Ascending aorta (tissue), 2 donors: Measurements from ENCODE around the gene RXRG. TPM values are rescaled to one million over a fixed set of nuclear protein-coding genes. Genes with fewer than 3 reads are reported as not detected.

Experiments
- DNase-seq, 2 donors: peaks; one replicate each; pipeline ENCODE4 v3.0.0-alpha.2; 2019; ENCODE audit warnings: low spot score in 2 of 2
- H3K27ac ChIP-seq, 2 donors: fragments of 200-600 bp; sonication (generic); one replicate each; pipeline ENCODE4 v1.5.1; 2016 to 2017; ENCODE audit warnings: mild to moderate bottlenecking in 1 of 2
- H3K27me3 ChIP-seq: fragments of 200-600 bp; sonication (generic); one replicate; pipeline ENCODE4 v1.5.1; 2017
- H3K36me3 ChIP-seq, 2 donors: fragments of 200-600 bp; sonication (generic); one replicate each; pipeline ENCODE4 v1.5.1; 2016
- H3K4me1 ChIP-seq, 2 donors: fragments of 200-600 bp; sonication (generic); one replicate each; pipeline ENCODE4 v1.5.1; 2016 to 2017; ENCODE audit warnings: mild to moderate bottlenecking in 1 of 2
- H3K4me3 ChIP-seq, 2 donors: fragments of 200-600 bp; sonication (generic); one replicate each; pipeline ENCODE4 v1.5.1; 2016 to 2017; ENCODE audit warnings: mild to moderate bottlenecking in 1 of 2
- H3K9me3 ChIP-seq, 2 donors: fragments of 200-600 bp; sonication (generic); one replicate each; pipeline ENCODE4 v1.5.1; 2016
- CTCF ChIP-seq, 3 experiments: fragments of 200-600 bp in 2 of 3; fragments of 450-650 bp in 1 of 3; sonication (generic) in 2 of 3; IDR thresholded peaks; one replicate each; pipeline ENCODE4 v1.5.1; 2016 to 2019; ENCODE audit warnings: antibody characterized with exemption in 3 of 3, mild to moderate bottlenecking in 1 of 3, moderate library complexity in 1 of 3
- intact Hi-C: fragments of 100-400 bp; cut with DNase I; formaldehyde crosslinking; loops from one replicate; pipeline ENCODE4 v1.15.1; 2023
- total RNA-seq: library from RNA; depleted of rRNA; stranded (reverse); fragments of >200 nt; gene quantifications from one replicate; pipeline ENCODE4 v1.1.0, GENCODE V29; 2016

RXRG gene
- total RNA-seq, 1 donor from 2014 or later, result not detected

GRCh38 chr1:165403835-165404482, 41.0 kb downstream of the RXRG start:
- peak in 1 of 3 experiments; percentile 41 for TF ChIP-seq CTCF (IDR thresholded peaks at IDR 0.05)
- Histone ChIP-seq H3K27ac (no peak overlapping the region), H3K36me3 (no peaks in the 10 kb centered on the region), H3K4me3 (no peak overlapping the region), H3K9me3 (no peaks in the 10 kb centered on the region), H3K4me1 (no peaks in the 10 kb centered on the region), H3K27me3 (no peaks in the 10 kb centered on the region)
- intact Hi-C loops, result no loop called here
- DNase-seq, result peak in 1 of 2 donors; percentile 42

DNA sequence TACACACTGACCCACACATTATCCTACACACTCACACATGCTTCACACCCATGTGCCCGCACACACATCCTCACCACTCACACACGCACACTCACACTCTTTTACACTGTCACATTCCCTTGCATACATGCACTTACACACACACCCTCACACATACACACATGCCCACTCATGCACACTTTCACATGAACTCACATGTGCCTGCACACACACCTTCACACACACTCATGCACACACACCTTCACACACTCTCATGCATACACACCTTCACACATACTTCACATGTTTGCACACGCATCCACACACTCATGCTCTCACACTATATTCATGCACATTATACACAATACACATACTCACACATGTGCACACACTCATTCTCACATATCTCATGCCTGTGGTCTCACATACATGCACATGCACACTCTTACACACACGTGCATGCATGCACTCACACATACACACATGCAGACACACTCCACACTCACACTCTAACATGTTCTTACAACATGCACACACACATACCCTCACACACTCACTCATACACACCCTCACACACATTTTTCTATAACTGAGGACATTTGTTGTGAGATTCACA, 42.3 kb downstream of the RXRG start:
- H3K36me3 ChIP-seq, result no peaks in the 10 kb centered on the region
- H3K4me3 ChIP-seq, result no peak overlapping the region
- intact Hi-C loops, result no loop called here
- no peak for TF ChIP-seq CTCF (IDR thresholded peaks at IDR 0.05)
- peak in 1 of 2 donors; percentile 12 for DNase-seq
- no peaks in the 10 kb centered on the region for H3K27me3 ChIP-seq
- H3K27ac ChIP-seq, result no peak overlapping the region
- H3K4me1 ChIP-seq, result no peaks in the 10 kb centered on the region
- no peaks in the 10 kb centered on the region for H3K9me3 ChIP-seq

DNA sequence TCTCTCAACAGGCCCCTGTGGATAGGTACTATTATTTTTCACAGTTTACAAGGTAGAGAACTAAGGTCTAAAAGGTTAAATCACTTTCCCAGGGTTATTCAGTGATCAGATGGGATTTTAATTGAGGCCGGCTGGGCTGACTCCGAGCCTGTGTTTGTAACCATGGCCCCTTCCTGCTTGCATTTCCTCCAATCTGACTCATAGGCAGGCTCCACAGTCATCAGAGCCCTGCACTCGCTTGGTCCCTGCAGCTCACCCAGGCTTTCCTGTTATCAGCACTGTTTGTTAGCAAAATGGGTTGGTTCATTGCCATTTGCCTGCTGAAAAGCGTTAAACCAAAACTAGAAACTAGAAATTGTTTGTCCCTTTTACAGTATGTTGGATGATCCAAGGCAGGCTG, 47.0 kb downstream of the RXRG start:
- intact Hi-C loops, result no loop called here
- H3K9me3 ChIP-seq, result no peaks in the 10 kb centered on the region
- H3K4me1 ChIP-seq, result no peaks in the 10 kb centered on the region
- DNase-seq, result peak in 1 of 2 donors; percentile 70
- no peak overlapping the region for H3K27ac ChIP-seq
- H3K4me3 ChIP-seq, result no peak overlapping the region
- H3K27me3 ChIP-seq, result no peaks in the 10 kb centered on the region
- no peaks in the 10 kb centered on the region for H3K36me3 ChIP-seq
- no peak for TF ChIP-seq CTCF (IDR thresholded peaks at IDR 0.05)

GRCh38 chr1:165395901-165396300, 49.0 kb downstream of the RXRG start:
- H3K4me1 ChIP-seq, result no peaks in the 10 kb centered on the region
- intact Hi-C loops, result no loop called here
- peak in 1 of 2 donors; percentile 33 for DNase-seq
- no peak overlapping the region for H3K4me3 ChIP-seq
- H3K36me3 ChIP-seq, result no peaks in the 10 kb centered on the region
- H3K27me3 ChIP-seq, result no peaks in the 10 kb centered on the region
- H3K27ac ChIP-seq, result no peak overlapping the region
- TF ChIP-seq CTCF (IDR thresholded peaks at IDR 0.05), result no peak
- no peaks in the 10 kb centered on the region for H3K9me3 ChIP-seq

- no peaks in the 10 kb centered on the region for H3K9me3 ChIP-seq
- no peaks in the 10 kb centered on the region for H3K4me1 ChIP-seq
- H3K4me3 ChIP-seq, result no peak overlapping the region
- no peaks in the 10 kb centered on the region for H3K27me3 ChIP-seq
- H3K27ac ChIP-seq, result no peak overlapping the region
- intact Hi-C loops, result no loop called here
- no peaks in the 10 kb centered on the region for H3K36me3 ChIP-seq
- DNase-seq, result peak in 1 of 2 donors; percentile 9
- no peak for TF ChIP-seq CTCF (IDR thresholded peaks at IDR 0.05)
These were observed 49.4 kb downstream of the RXRG start for GRCh38 chr1:165395478-165395877.
